GM12875 (cell line): Measurements from ENCODE around the gene MAN2A2.

ENCODE experiments used
- H3K4me3 ChIP-seq: one replicate; pipeline ENCODE4 v1.5.1; 2011; ENCODE audit warnings: low read depth, low read length, control low read depth
- CTCF ChIP-seq: IDR thresholded peaks from 2 replicates; pipeline ENCODE4 v1.5.1; 2011; ENCODE audit warnings: low read depth, mild to moderate bottlenecking, control low read depth, inconsistent platforms, low read length, moderate library complexity, borderline replicate concordance; ENCODE audit not compliant: insufficient read depth

MAN2A2 gene

GRCh38 chr15:90913398-90913944, 10.4 kb downstream of the MAN2A2 start:
- no peak overlapping the region for H3K4me3 ChIP-seq
- TF ChIP-seq CTCF: no peak

- TF ChIP-seq CTCF: no peak
- H3K4me3 ChIP-seq: no peak overlapping the region
Observed at GRCh38 chr15:90914305-90915080, 11.4 kb downstream of the MAN2A2 start.

GRCh38 chr15:90915216-90915807, 12.2 kb downstream of the MAN2A2 start:
- no peak for TF ChIP-seq CTCF
- no peak overlapping the region for H3K4me3 ChIP-seq

- TF ChIP-seq CTCF: no peak
- no peak overlapping the region for H3K4me3 ChIP-seq
Observed at GRCh38 chr15:90915808-90916440, 12.8 kb downstream of the MAN2A2 start.

GRCh38 chr15:90916461-90916860, 13.4 kb downstream of the MAN2A2 start:
- TF ChIP-seq CTCF: no peak

GRCh38 chr15:90917569-90917968, 14.5 kb downstream of the MAN2A2 start:
- H3K4me3 ChIP-seq: no peak overlapping the region
- no peak for TF ChIP-seq CTCF

More at GRCh38 chr15:90916461-90916860, 13.4 kb downstream of the MAN2A2 start:
- H3K4me3 ChIP-seq: no peak overlapping the region
